Measurements from ENCODE around the gene NOXA1. TPM values are rescaled to one million over a fixed set of nuclear protein-coding genes. Genes with fewer than 3 reads are reported as not detected.

NOXA1 gene
- total and polyA plus RNA-seq, 2 donors (not counting 1 experiment from before 2014, with no cell fraction given), result 0.08 to 0.66 TPM

- no peak overlapping the region for H3K9ac ChIP-seq (ENCODE audit: insufficient read depth, low read length)
- peaks cover 3% of the 10 kb centered on the region for H3K79me2 ChIP-seq (ENCODE audit: control insufficient read depth, insufficient read depth, low read length)
- no peaks in the 10 kb centered on the region for H3K9me3 ChIP-seq (ENCODE audit: control insufficient read depth, insufficient read depth, low read depth, low read length)
- no peaks in the 10 kb centered on the region for H4K20me1 ChIP-seq (ENCODE audit: control insufficient read depth, extremely low read depth, insufficient read depth, low read length)
- TF ChIP-seq EZH2 (IDR thresholded peaks at IDR 0.05; ENCODE audit: low read length, missing control alignments) (no peak), CTCF (conservative IDR thresholded peaks at IDR 0.05 in 1 of 2, IDR thresholded peaks at IDR 0.05 in 1 of 2; ENCODE audit: low read depth in 1 of 2, low read length in 2 of 2) (no peak)
- peak overlapping the region in 2 of 4 experiments; percentile 16 to 42 for H3K4me3 ChIP-seq (replicated peaks in 1 of 4; ENCODE audit: control extremely low read depth in 1 of 4, insufficient read depth in 1 of 4, low read depth in 3 of 4, low read length in 4 of 4)
- DNase-seq (ENCODE audit: low read depth in 2 of 2), result peak; percentile 40 to 78
- no peak overlapping the region for H2AFZ ChIP-seq (ENCODE audit: low read length)
- H3K27me3 ChIP-seq (ENCODE audit: control insufficient read depth, insufficient read depth, low read length), result no peaks in the 10 kb centered on the region
- peaks cover 3% of the 10 kb centered on the region for H3K4me1 ChIP-seq (ENCODE audit: control insufficient read depth, extremely low read depth, insufficient read depth, low read length)
- peak overlapping the region; percentile 13 for H3K4me2 ChIP-seq (ENCODE audit: extremely low read depth, insufficient read depth, low read length)
- peaks cover 20% of the 10 kb centered on the region for H3K36me3 ChIP-seq (ENCODE audit: control insufficient read depth, insufficient read depth, low read length)
- H3K27ac ChIP-seq (ENCODE audit: insufficient read depth, low read length), result no peak overlapping the region
These were observed 30.5 kb downstream of the NOXA1 start for GRCh38 chr9:137453643-137454081.

GRCh38 chr9:137454145-137454596 lies 31.0 kb downstream of the NOXA1 start:
- Histone ChIP-seq H3K4me1 (ENCODE audit: control insufficient read depth, extremely low read depth, insufficient read depth, low read length) (peaks cover 3% of the 10 kb centered on the region), H4K20me1 (ENCODE audit: control insufficient read depth, extremely low read depth, insufficient read depth, low read length) (no peaks in the 10 kb centered on the region), H3K79me2 (ENCODE audit: control insufficient read depth, insufficient read depth, low read length) (peaks cover 3% of the 10 kb centered on the region), H3K9me3 (ENCODE audit: control insufficient read depth, insufficient read depth, low read depth, low read length) (no peaks in the 10 kb centered on the region), H3K27me3 (ENCODE audit: control insufficient read depth, insufficient read depth, low read length) (no peaks in the 10 kb centered on the region), H2AFZ (ENCODE audit: low read length) (no peak overlapping the region), H3K9ac (ENCODE audit: insufficient read depth, low read length) (no peak overlapping the region), H3K4me2 (ENCODE audit: extremely low read depth, insufficient read depth, low read length) (no peak overlapping the region), H3K4me3 (replicated peaks in 1 of 4; ENCODE audit: control extremely low read depth in 1 of 4, insufficient read depth in 1 of 4, low read depth in 3 of 4, low read length in 4 of 4) (peak overlapping the region in 1 of 4 experiments; percentile 10), H3K36me3 (ENCODE audit: control insufficient read depth, insufficient read depth, low read length) (peaks cover 17% of the 10 kb centered on the region), H3K27ac (ENCODE audit: insufficient read depth, low read length) (no peak overlapping the region)
- DNase-seq (ENCODE audit: low read depth in 2 of 2), result no peak
- TF ChIP-seq CTCF (conservative IDR thresholded peaks at IDR 0.05 in 1 of 2, IDR thresholded peaks at IDR 0.05 in 1 of 2; ENCODE audit: low read depth in 1 of 2, low read length in 2 of 2) (no peak), EZH2 (IDR thresholded peaks at IDR 0.05; ENCODE audit: low read length, missing control alignments) (no peak)

- Histone ChIP-seq H3K4me3 (replicated peaks in 1 of 4; ENCODE audit: control extremely low read depth in 1 of 4, insufficient read depth in 1 of 4, low read depth in 3 of 4, low read length in 4 of 4) (no peak overlapping the region), H3K4me1 (ENCODE audit: control insufficient read depth, extremely low read depth, insufficient read depth, low read length) (peaks cover 3% of the 10 kb centered on the region), H3K9me3 (ENCODE audit: control insufficient read depth, insufficient read depth, low read depth, low read length) (no peaks in the 10 kb centered on the region), H3K4me2 (ENCODE audit: extremely low read depth, insufficient read depth, low read length) (no peak overlapping the region), H3K27ac (ENCODE audit: insufficient read depth, low read length) (no peak overlapping the region), H3K27me3 (ENCODE audit: control insufficient read depth, insufficient read depth, low read length) (no peaks in the 10 kb centered on the region), H3K79me2 (ENCODE audit: control insufficient read depth, insufficient read depth, low read length) (peaks cover 3% of the 10 kb centered on the region), H3K9ac (ENCODE audit: insufficient read depth, low read length) (no peak overlapping the region), H4K20me1 (ENCODE audit: control insufficient read depth, extremely low read depth, insufficient read depth, low read length) (no peaks in the 10 kb centered on the region), H2AFZ (ENCODE audit: low read length) (no peak overlapping the region), H3K36me3 (ENCODE audit: control insufficient read depth, insufficient read depth, low read length) (peaks cover 16% of the 10 kb centered on the region)
- peak; percentile 24 to 32 for DNase-seq (ENCODE audit: low read depth in 2 of 2)
- TF ChIP-seq EZH2 (IDR thresholded peaks at IDR 0.05; ENCODE audit: low read length, missing control alignments) (no peak), CTCF (conservative IDR thresholded peaks at IDR 0.05 in 1 of 2, IDR thresholded peaks at IDR 0.05 in 1 of 2; ENCODE audit: low read depth in 1 of 2, low read length in 2 of 2) (no peak)
These were observed 31.6 kb downstream of the NOXA1 start for GRCh38 chr9:137454597-137455358.

Data from fibroblast of lung (primary cell).